Left ventricle myocardium inferior (tissue), 1 donor: ENCODE measurements around the gene KIF13A. TPM values are rescaled to one million over a fixed set of nuclear protein-coding genes. Genes with fewer than 3 reads are reported as not detected.

Experiments
- DNase-seq: peaks from one replicate; pipeline ENCODE4 v3.0.0-alpha.2; 2020
- H3K27ac ChIP-seq: fragments of 200-600 bp; replicated peaks from 2 replicates; pipeline ENCODE4 v1.8.0; 2021
- H3K27me3 ChIP-seq: fragments of 200-600 bp; 2 replicates; pipeline ENCODE4 v1.8.0; 2021; ENCODE audit warnings: low read depth
- H3K36me3 ChIP-seq: fragments of 200-600 bp; 2 replicates; pipeline ENCODE4 v1.8.0; 2021
- H3K4me1 ChIP-seq: fragments of 200-600 bp; 2 replicates; pipeline ENCODE4 v1.8.0; 2021
- H3K4me3 ChIP-seq: fragments of 200-600 bp; 2 replicates; pipeline ENCODE4 v1.8.0; 2021; ENCODE audit warnings: mild to moderate bottlenecking, moderate library complexity
- H3K9me3 ChIP-seq: fragments of 200-600 bp; replicated peaks from 2 replicates; pipeline ENCODE4 v1.8.0; 2021
- intact Hi-C: fragments of 100-400 bp; cut with micrococcal nuclease; formaldehyde crosslinking; loops from one replicate; pipeline ENCODE4 v1.11.0; 2022
- total RNA-seq: library from RNA; stranded (reverse); fragmentation: NEBNext Ultra II Directional; extraction: Animal tissue kit (Norgen Biotek cat#: 25700); gene quantifications from one replicate; pipeline ENCODE4 v1.2.1, GENCODE V29; 2021
- TF ChIP-seq, protein P1 (sequence below): fragments of 200-600 bp; IDR thresholded peaks from 2 replicates; pipeline ENCODE4 v1.8.0; 2021; ENCODE audit warnings: antibody characterized with exemption, mild to moderate bottlenecking, borderline replicate concordance
- donor health status: DM: no; HTN: yes; CAD: no; lungs with severe emphysema.

Gene KIF13A
- total RNA-seq, 1 donor from 2014 or later: 85.7 TPM

- DNase-seq: no peak
- intact Hi-C loops: no loop called here
- Histone ChIP-seq H3K9me3 (no peaks in the 10 kb centered on the region), H3K27me3 (no peaks in the 10 kb centered on the region), H3K4me3 (no peak overlapping the region), H3K27ac (no peak overlapping the region), H3K36me3 (no peaks in the 10 kb centered on the region), H3K4me1 (peaks cover under 1% of the 10 kb centered on the region)
- TF ChIP-seq, protein P1, sequence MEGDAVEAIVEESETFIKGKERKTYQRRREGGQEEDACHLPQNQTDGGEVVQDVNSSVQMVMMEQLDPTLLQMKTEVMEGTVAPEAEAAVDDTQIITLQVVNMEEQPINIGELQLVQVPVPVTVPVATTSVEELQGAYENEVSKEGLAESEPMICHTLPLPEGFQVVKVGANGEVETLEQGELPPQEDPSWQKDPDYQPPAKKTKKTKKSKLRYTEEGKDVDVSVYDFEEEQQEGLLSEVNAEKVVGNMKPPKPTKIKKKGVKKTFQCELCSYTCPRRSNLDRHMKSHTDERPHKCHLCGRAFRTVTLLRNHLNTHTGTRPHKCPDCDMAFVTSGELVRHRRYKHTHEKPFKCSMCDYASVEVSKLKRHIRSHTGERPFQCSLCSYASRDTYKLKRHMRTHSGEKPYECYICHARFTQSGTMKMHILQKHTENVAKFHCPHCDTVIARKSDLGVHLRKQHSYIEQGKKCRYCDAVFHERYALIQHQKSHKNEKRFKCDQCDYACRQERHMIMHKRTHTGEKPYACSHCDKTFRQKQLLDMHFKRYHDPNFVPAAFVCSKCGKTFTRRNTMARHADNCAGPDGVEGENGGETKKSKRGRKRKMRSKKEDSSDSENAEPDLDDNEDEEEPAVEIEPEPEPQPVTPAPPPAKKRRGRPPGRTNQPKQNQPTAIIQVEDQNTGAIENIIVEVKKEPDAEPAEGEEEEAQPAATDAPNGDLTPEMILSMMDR: no peak
Measured at GRCh38 chr6:17719323-17720041, 268.0 kb downstream of the KIF13A start.

- intact Hi-C loops: no loop called here
- no peak overlapping the region for H3K4me3 ChIP-seq
- H3K4me1 ChIP-seq: no peaks in the 10 kb centered on the region
- no peaks in the 10 kb centered on the region for H3K27me3 ChIP-seq
- no peaks in the 10 kb centered on the region for H3K36me3 ChIP-seq
- H3K27ac ChIP-seq: no peak overlapping the region
- DNase-seq: no peak
- no peaks in the 10 kb centered on the region for H3K9me3 ChIP-seq
- TF ChIP-seq, protein P1: no peak
Measured at GRCh38 chr6:17716221-17716620, 271.2 kb downstream of the KIF13A start.

DNA sequence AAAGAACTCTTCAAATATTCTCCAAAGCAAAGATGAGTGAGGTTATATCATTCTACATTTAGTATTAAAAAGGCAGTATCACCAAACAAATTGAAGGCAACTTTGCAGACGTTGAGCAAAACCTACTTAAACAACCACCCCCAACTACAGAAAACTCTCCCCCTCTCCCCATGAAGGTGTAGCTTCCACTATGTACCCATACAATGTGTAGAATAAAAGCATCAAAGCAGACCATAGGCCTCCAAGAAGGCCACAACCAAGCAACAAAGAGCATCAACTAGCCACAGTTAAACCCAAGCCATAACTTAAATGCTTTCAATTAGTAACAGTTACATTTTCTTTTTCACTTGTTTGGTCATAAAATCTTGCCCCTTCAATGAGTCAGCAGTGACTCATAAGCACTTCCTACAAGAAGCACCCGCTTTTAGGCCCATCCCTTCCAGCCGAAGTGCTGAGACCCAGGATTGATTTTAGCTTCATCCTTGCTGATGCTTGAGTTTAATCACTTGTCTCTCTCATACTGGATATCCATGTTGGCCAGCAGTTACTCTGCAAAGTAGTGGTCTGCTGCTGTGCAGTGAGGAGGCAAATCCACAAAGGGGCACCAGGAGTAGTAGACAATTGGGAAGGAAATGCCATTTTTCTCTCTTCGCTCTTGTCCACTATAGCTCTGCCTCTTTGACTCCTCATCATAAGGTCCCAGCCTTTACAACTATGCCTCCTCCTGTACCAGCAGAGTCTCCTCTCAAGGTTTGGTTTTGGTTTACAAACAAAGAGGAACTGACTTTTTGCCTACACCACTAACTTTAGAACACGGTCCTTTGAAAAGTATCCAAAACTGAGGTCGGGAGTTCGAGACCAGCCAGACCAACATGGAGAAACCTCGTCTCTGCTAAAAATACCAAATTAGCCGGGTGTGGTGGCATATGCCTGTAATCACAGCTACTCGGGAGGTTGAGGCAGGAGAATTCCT, 272.3 kb downstream of the KIF13A start:
- H3K27ac ChIP-seq: no peak overlapping the region
- DNase-seq: no peak
- TF ChIP-seq, protein P1: no peak
- H3K4me3 ChIP-seq: no peak overlapping the region
- H3K4me1 ChIP-seq: no peaks in the 10 kb centered on the region
- no peaks in the 10 kb centered on the region for H3K27me3 ChIP-seq
- no peaks in the 10 kb centered on the region for H3K9me3 ChIP-seq
- intact Hi-C loops: no loop called here
- H3K36me3 ChIP-seq: no peaks in the 10 kb centered on the region

DNA sequence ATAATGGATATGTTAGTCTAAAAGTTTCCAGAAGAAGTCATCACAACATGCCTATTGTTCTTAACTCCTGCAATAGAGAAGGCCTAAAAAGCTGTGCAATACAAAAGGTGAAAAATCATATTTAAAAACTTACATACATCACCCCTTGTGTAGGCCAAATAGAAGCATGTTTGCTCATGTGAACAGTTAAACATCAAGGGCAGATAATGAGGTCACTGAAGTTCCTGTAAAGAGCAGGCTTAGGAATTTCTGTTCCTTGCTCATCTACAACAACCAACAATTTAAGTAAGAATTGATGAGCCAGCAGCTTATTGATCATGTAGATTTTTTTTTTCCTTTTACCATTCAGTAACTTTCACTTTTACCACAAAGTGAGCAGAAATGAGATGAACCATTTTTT, 273.3 kb downstream of the KIF13A start:
- H3K9me3 ChIP-seq: no peaks in the 10 kb centered on the region
- no peaks in the 10 kb centered on the region for H3K36me3 ChIP-seq
- H3K4me3 ChIP-seq: no peak overlapping the region
- no peaks in the 10 kb centered on the region for H3K4me1 ChIP-seq
- intact Hi-C loops: no loop called here
- no peaks in the 10 kb centered on the region for H3K27me3 ChIP-seq
- no peak overlapping the region for H3K27ac ChIP-seq
- no peak for DNase-seq
- TF ChIP-seq, protein P1: no peak

GRCh38 chr6:17712576-17712975, 274.9 kb downstream of the KIF13A start:
- no peak for DNase-seq
- Histone ChIP-seq H3K4me3 (no peak overlapping the region), H3K36me3 (no peaks in the 10 kb centered on the region), H3K27me3 (no peaks in the 10 kb centered on the region), H3K4me1 (peaks cover 1% of the 10 kb centered on the region), H3K9me3 (no peaks in the 10 kb centered on the region), H3K27ac (no peak overlapping the region)
- TF ChIP-seq, protein P1: no peak
- intact Hi-C loops: no loop called here
